H1 (cell line): Measurements from ENCODE around the gene EPB41L3. TPM values are rescaled to one million over a fixed set of nuclear protein-coding genes. Genes with fewer than 3 reads are reported as not detected.

Source experiments
- CBX5 ChIP-seq: fragments of 300-800, 300-1000 bp; sonication (generic); IDR thresholded peaks from 2 replicates; pipeline ENCODE4 v1.7.1; 2016; ENCODE audit warnings: antibody characterized with exemption, low read length, low read depth
- CEBPB ChIP-seq: IDR thresholded peaks from 2 replicates; pipeline ENCODE4 v1.6.1; 2012; ENCODE audit warnings: low read depth, low read length
- CHD2 ChIP-seq: IDR thresholded peaks from 2 replicates; pipeline ENCODE4 v1.6.1; 2012; ENCODE audit warnings: low read length, improper control_type of control experiment
- CHD7 ChIP-seq: fragments of 300-600 bp; sonication (generic); IDR thresholded peaks from 2 replicates; pipeline ENCODE4 v1.7.1; 2012; ENCODE audit warnings: low read length, moderate library complexity, mild to moderate bottlenecking, inconsistent platforms; ENCODE audit not compliant: insufficient replicate concordance
- HDAC6 ChIP-seq: IDR thresholded peaks from one replicate; pipeline ENCODE4 v1.7.1; 2012; ENCODE audit warnings: low read depth, mild to moderate bottlenecking, inconsistent platforms, low read length, moderate library complexity
- KDM4A ChIP-seq: IDR thresholded peaks from one replicate; pipeline ENCODE4 v1.7.1; 2012; ENCODE audit warnings: low read depth, mild to moderate bottlenecking, moderate library complexity, low read length, inconsistent platforms; ENCODE audit not compliant: severe bottlenecking
- RBBP5 ChIP-seq: IDR thresholded peaks from 2 replicates; pipeline ENCODE4 v1.7.1; 2012; ENCODE audit warnings: low read depth, mild to moderate bottlenecking, inconsistent platforms, low read length, moderate library complexity, borderline replicate concordance
- RNF2 ChIP-seq: fragments of 200-900, 300-1000 bp; sonication (generic); IDR thresholded peaks from 2 replicates; pipeline ENCODE4 v1.7.1; 2016; ENCODE audit warnings: borderline replicate concordance, low read depth, mild to moderate bottlenecking, antibody characterized with exemption, low read length; ENCODE audit not compliant: poor library complexity, severe bottlenecking; ENCODE audit errors: missing control alignments
- SP4 ChIP-seq: IDR thresholded peaks from 2 replicates; pipeline ENCODE4 v1.6.1; 2012; ENCODE audit warnings: low read length, inconsistent platforms
- SUZ12 ChIP-seq: fragments of 200-600 bp; sonication (generic); IDR thresholded peaks from 2 replicates; pipeline ENCODE4 v1.6.1; 2012; ENCODE audit warnings: mild to moderate bottlenecking, inconsistent platforms, low read length, moderate library complexity, mixed read lengths
- TAF1 ChIP-seq: IDR thresholded peaks from 2 replicates; pipeline ENCODE4 v1.6.1; 2011; ENCODE audit warnings: mild to moderate bottlenecking, low read depth, low read length
- polyA plus RNA-seq, 7 experiments: library from polyadenylated mRNA; depleted of rRNA in 3 of 7; stranded (reverse) in 5 of 7; unstranded in 2 of 7; fragments of >200 nt in 5 of 7; fragments of 200-250 nt in 2 of 7; gene quantifications; 1 replicate in 5 of 7; 2 replicates in 1 of 7; 4 replicates in 1 of 7; pipeline versions ENCODE4 v1.2.1 to v1.2.3, GENCODE V29; 2011 to 2013; ENCODE audit warnings: missing spikeins in 2 of 7, mixed read lengths in 2 of 7
- total RNA-seq: library from RNA; stranded (reverse); fragmentation: NEBNext Ultra II Directional; extraction: Animal tissue kit (Norgen Biotek cat#: 25700); gene quantifications from 2 replicates; pipeline ENCODE4 v1.2.1, GENCODE V29; 2021

Gene EPB41L3
- total and polyA plus RNA-seq, 2 of the 8 experiments (the other 6 are each of a cell fraction or from before 2014, with no cell fraction given), result 7.9 to 16.1 TPM

- no peak for TF ChIP-seq CHD7
- TF ChIP-seq RBBP5, result no peak
- TF ChIP-seq CEBPB, result no peak
- no peak for TF ChIP-seq RNF2
- no peak for TF ChIP-seq CBX5
- TF ChIP-seq KDM4A, result no peak
- no peak for TF ChIP-seq TAF1
- no peak for TF ChIP-seq CHD2
- TF ChIP-seq HDAC6, result no peak
- no peak for TF ChIP-seq SP4
- no peak for TF ChIP-seq SUZ12
Measured at GRCh38 chr18:5389356-5389755, 154.4 kb downstream of the EPB41L3 start (continued).
